ENCODE results near the gene ZEB1.

ZEB1 gene

DNA sequence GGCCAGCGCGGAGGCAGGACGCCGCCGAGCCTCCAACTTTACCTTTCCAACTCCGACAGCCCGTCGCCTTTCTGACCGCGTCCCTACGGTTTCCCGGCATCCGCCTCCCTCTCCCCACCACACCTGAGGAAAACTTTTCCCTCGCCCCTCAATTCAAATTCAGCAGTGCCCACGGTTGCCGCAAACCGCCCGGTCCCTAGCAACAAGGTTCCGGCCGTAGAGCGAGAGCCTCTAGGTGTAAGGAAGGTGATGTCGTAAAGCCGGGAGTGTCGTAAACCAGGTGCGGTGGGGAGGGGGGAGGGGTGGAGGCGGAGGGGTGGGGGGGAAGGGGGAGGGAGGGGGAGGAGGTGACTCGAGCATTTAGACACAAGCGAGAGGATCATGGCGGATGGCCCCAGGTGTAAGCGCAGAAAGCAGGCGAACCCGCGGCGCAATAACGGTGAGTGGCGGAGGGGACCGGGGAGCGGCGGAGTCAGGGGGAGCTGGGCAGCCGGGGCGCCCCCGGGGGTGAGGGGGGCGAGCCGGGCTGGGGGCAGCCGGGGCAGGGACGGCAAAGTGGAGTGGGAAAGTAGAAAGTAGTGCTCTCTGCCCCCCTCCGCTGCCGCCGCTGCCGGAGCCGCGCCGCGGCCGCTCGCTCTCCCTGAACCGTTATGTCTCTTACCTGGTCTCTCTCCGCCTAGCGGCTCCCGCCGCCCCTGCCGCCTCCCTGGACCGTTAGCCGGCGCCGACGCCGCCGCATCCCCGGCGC, at the start of gene ZEB1:
Gene ZEB1, plus strand, starts transcription at position 363 of the 748 bp plus-strand sequence. Its CDS starts 19 bp downstream, at position 382.
- DNase-seq: peak; percentile 87

DNA sequence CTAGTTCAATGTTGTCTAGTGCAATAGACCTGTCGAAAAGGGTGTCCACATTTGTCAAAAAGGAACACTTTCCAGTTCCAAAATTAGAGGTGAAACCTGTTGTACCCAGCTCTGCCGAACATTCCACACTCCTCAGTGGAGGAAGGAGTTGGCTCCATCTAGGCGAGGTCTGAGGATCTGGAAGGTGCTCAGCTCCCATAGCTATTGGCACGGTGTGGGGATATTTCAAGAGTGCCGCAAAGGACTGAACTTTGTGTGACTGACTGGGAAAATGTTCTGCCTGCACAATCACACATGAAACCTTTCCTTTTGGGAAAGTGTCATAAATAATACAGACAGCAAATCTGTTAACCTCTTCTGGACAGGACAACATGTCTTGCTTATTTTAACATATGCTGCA, 48.1 kb upstream of the ZEB1 start:
- DNase-seq: no peak

DNA sequence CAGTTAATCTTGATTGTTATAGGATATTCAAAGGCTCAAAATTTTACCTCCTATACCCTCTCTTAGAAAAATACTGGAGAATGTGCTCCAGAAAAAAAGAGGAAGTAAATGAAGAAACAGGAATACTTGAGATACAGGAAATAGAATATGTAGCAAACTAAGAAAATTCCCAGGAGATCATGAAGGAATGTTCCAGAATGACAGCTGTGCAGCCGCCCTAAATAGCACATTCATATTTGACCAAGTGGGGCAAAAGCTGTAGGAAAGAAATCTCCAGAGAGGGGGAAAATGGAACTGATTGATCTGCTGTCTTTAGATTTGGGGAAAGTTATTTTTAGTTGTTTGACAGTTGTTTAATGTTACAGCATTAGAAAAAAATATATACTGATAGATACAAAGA, 46.2 kb upstream of the ZEB1 start:
- no peak for DNase-seq

DNA sequence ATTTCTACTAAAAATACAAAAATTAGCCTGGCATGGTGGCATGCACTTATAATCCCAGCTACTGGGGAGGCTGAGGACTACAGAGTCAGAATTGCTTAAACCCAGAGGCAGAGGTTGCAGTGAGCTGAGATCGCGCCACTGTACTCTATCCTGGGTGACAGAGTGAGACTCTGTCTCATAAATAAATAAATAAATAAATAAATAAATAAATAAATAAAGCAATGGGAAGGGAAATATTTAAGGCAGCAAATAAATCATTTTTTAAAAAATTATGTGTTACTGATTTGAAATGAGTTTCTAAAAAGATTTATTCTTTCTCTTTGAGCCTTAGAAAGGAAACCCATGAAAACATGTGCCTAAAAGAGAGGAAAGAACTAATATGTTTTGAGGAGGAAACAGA, 45.2 kb upstream of the ZEB1 start:
- no peak for DNase-seq

DNA sequence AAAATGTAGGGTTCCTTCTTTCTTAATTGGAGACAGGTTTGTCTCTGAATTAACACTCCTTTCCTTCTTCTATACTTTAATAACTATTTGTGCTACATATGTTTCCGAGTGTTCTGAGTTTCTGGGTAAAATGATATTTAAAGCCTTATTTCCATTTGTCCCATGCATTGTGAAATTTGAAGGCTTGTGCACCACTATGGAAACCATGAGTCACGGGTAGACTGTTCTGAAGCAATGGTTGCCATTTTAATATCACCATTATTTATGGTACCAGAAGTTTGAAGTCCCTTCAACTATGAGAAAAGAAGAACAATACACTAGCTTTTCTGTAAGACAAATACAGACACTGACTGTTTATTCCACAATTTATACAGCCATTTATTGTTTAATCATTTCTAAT, 44.7 kb upstream of the ZEB1 start:
- DNase-seq: no peak

DNA sequence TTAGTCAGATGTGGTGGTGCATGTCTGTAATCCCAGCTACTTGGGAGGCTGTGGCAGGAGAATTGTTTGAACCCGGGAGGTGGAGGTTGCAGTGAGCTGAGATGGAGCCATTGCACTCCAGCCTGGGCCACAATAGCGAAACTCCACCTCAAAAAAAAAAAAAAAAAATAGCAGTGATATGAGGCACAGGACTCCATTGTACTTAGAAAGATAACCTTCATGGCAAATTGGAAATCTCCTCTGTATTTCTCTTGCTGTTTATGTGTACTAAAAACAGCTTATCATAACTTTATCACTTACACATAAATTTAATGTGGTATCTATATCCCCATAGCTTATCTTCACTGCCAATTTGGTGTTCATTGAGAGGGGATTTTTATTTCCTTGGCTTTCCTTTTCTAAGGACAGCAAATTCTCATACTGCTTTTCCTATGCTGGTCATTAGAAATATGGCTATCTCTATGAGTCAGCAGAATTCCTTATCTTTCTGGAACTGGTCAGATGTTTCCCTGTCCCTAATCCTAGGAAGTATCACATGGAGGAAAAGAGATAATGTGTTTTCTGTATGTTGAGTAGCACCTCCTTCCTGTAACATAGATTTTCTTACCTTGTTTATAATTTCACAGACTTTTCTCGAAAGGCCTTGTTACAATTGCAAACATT, 40.6 kb upstream of the ZEB1 start:
- DNase-seq: no peak

DNA sequence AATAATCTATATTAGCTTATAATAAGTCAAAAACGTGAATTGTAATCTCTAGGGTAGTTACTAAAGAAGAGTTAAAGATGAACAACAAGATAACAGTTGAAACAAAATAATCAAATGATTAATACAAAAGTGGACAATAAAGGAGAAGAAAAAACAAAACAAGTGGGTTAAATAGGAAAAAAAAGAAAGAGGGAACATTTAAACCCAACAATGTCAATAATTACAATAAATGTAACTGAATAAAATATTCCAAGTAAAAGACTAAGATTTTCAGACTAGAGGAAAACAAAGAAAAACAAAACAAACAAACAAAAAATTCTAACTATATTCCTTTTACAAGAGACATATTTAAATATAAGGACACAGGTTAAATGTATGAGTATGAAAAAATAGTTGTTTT, 38.0 kb upstream of the ZEB1 start:
- DNase-seq: no peak

DNA sequence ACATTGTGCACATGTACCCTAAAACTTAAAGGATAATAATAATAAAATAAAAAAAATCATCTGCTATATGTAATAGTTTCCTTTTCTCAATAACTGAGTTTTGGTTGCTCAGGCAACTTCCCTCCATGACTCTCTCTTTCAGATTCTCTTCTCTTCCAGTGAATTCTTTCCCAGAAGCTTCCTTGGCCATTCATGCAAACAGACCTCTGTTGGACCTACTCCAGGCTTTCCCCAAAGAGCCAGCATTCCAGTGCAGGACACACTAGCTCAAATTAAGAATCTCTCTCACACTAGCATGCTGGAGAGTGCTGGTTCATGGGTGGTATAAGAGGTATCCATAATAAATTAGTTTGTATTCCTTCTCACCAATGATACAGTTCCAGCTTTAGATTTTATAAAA, 31.0 kb upstream of the ZEB1 start:
- no peak for DNase-seq

DNA sequence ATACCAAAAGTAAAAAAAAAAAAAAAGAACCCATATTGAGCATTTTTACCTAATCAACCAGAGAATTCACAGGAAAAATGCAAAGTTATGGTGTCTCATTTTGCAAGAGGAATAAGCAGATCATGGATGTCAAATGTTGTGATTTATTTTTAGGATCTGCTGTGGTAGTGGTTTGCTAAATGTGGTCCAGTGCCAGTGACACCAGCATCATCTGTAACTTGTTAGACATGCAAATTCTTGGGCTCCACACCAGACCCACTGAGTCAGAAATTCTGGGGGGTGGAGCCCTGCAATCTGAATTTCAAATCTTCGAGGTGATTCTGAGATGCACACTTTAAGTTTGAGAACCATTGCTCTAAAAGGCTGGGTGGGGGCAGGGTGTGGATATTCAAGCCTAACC, 30.1 kb upstream of the ZEB1 start:
- no peak for DNase-seq

DNA sequence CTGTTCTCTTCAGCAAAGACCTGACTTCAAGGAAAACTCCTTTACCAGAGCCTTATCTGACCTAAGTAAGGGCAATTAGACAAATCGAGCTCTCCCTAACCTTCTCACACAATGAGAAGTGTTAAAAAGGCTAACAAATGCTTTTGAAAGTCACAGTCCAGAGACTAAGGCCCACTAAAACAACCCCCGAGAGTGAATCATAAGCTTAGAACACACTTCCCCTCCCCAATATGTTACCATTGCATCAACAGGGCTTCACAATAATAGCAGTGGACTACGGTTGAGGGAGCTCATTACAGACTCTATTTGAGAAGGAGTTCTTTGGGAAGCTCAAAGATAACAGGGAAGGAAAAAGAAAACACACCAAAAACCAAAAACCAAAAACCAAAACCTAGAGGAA, 28.6 kb upstream of the ZEB1 start:
- DNase-seq: no peak

DNA sequence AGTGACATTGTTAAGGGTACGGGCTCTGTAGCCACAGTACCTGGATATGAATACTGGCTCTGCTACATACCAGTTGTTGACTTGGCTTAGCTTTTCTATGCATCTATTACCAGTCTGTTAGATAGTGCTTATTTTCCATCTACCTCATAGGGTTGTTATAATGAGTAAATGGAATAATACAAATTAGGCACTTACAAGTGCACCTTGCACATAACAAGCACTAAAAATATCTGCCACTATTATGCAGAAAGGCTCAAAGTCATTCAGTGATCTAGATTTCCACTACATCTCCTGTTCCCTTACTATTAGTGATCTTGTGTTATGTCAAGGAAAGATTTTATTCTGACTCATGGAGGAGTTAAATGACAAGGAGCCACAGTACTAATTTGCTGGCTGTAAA, 27.9 kb upstream of the ZEB1 start:
- no peak for DNase-seq

DNA sequence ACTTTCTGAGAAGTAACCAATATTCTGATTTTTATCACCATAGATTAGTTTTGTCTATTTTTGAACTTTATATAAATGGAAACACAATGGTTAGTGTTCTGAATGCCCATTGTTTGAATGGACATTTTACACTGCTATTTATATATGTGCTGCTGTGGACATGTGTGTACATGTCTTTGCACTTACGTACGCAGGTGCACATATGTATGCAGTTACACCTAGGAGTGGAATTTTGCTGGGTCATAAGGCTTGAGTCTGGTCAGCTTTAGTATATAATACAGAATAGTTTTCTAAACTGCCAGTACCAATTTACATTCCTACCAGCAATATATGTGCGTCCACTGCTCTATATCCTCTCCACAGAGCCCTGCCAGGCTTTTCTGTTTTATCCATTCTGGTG, 24.5 kb upstream of the ZEB1 start:
- DNase-seq: no peak

DNA sequence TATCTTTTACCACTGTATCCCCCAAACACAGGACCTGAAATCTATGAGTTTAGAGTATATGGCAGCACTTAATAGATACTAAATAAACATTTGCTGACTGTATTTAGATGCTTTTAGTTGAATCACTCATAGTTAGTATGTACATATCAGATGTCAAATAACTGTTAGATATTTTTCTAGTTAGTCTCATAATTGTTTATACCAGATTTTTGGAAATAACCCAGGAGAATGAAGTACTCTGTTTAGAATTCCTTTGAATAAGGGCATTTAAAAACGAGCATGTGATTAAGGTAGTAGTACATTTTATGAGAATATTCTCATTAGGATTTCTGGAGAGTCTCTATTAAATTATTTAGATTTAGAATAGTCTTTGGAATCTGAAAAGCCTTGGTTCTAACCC, 22.3 kb upstream of the ZEB1 start:
- DNase-seq: no peak

DNA sequence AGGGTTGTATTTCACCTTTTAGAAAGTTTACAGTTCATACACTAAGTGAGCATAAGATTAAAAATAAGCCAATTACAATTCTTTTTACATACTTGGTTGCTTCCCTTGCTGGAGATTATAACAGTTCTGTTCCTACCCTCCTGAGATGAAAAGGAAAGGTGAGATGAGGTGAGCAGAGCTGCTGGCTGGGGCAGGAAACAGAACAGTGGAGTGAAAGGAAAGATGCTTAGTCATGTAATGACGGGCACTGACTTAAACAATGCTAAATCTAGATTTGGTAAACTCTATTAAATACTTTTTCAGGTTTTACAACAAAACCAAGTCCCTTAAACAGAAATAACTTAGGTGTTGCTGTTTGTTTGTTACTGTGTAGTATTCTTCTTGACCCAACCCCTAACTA, 19.9 kb upstream of the ZEB1 start:
- DNase-seq: peak; percentile 45

DNA sequence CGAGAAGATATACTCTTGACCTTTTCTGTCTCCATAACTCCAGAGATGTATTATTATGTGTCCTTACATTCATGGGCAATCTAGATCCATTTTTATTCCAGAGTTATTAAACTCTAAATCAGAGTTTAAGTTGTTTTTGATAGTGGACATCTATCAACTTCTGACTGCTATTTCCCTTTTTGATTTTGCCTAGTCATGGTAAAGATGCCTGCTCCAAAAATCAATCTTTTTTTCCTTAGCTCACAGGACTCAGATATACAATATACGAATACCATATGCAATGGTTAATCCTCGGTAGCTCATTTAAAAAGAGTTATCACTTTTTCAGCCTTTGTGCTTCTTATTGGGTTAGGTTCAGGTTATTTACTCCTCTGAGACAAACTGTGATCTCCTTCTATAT, 15.8 kb upstream of the ZEB1 start:
- DNase-seq: no peak

DNA sequence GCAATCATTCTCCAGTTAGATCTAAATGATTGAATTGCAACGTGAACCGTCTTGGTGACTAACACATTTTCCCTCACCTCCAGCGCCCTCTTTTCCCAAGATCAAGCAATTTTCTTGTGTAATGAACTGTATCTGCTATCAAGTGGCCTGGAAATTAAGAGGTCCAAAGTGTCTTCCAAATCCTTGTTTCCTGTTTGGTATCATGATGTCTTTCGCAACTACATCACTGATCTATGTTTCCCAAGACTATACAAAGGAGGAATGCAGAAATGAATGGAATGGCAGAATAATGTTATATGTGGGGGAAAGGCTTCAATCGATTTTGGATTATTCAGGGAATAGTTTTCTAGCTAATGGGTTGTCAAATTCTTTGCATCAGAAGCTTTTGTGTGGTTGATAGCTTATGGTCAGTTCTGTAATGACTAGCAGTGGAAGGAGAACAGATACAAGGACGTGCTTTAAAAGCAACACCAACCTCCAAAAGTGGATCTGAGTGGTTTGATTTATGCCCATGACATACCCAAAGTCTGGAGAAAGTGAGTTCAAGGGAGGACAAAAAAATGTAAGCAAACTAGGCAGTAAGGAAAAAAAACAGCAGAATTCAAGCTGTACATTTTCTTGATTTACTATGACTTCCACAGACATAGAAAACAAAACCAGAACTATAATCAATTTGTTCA, 14.6 kb upstream of the ZEB1 start:
- DNase-seq: no peak

DNA sequence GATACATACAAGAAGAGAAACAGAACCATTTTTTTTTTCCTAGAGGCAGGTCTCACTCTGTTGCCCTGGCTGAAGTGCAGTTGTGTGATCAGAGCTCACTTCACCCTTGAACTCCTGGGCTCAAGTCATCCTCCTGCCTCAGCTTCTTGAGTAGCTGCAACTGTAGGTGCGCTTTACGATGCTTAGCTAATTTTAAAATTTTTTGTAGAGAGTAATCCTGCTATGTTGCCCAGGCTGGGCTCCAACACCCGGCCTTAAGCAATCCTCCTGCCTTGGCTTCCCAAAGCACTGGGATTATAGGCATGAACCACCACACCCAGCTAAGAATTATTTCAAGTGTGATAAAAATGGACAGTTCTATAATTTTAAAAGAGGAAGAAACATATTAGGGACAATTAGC, 5.6 kb upstream of the ZEB1 start:
- DNase-seq: no peak

DNA sequence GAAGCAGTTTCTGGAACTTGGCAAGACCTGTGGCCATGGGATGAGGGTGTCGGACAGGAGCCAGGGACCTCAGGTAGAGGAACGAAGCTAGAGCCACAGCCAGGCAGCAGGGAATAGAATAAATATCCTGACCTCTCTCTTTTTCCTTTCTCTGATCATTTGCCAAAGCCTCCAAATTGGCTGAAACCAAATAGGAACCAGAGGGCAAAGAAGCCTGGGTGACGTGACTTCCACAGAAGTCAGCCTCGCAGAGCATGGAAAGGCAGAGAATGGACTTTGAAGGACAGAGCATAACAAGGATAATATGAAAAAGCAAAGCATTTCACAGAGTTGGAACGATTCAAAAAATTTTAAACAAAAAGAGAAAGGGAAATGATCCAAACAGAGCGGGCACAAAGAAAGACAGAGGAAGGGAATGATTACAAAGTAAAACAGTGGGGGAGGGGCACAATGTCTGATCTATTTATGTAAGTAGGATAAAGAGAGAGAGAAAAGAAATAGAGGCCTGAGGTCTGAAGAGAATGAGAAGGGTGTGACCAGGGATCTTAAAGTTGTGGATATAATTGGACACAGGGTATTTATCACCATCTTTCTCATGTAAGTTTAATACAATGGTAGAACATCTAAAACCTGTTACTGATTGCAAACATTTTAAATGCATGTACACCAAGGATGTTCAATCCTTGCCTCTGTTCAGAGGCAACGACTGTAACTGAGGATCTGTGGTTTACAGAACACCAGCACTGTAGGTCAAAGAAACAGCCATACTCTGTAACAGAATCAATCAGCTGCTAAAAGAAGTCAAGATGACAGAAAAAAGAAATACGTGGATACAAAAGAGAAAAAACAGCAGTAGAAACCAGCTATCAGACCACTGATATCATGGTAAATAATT, 4.5 kb upstream of the ZEB1 start:
- DNase-seq: no peak

DNA sequence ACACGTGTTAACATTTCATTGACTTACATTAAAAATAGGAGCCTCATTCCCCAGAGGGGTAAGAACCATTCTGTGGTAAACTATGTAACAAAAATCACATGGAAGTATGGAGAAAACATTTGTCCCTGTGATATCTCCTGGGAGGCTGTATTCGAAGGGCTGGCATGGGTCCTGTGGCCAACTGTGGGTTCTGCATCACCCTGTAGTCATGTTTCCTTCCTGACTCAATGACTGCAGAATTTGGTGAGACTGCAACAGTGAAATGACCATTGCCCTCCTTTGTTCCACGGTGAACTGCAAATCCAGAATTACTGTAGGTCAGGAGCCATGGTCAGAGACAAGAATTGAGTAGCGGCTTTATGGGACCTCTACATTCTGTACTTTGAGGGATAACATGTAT, 3.6 kb upstream of the ZEB1 start:
- no peak for DNase-seq

DNA sequence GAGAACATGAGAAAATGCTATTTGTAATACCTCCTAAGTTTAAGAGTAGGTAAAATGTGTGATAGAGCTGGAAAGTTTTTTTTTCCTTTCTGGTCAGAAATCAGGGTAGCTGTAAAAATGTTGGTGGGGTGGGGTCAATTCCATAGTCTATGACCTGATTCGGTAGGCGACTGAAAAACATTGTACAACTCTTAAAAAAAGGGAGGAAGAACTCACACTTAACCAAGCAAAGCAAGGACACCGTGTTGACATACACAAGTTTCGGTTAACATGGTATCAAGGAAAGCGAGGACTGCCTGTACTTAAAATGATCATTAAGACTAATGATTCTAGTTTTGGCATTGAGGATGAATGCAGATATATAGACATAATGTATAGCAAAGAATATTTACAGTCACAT, 1.8 kb upstream of the ZEB1 start:
- no peak for DNase-seq

DNA sequence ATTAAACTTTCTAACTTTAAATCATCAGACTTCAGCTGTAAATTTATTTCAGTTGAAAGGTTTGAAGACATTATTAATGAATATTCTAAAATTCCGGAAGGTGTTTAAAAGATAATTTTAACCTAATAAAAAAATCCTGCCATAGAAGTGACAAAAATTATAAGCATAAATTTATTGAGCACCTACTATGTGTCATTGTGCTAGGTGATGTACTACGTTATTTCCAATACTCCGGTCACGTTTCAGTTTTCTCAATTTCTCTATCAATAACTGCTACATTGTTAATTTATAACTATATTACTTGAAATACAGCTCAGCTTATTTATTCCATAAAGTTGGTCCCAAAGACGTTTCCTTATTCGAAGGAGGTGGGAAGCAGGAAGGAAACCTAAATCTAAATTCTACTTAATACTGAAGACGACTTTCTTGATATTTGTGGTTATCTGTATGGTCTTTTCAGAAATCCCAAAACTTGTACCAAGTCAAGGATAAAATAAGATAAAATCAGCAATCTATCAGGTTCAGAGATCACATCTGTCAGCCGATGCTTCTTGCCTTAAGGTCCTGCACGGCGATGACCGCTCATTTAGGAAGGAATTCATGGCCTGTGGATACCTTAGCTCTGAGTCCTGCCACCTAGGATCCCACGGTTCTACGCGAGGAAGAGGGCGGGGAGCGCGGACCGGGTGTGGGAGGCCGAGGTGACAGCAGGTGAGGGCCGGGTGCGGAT, 1.2 kb upstream of the ZEB1 start:
- DNase-seq: no peak

DNA sequence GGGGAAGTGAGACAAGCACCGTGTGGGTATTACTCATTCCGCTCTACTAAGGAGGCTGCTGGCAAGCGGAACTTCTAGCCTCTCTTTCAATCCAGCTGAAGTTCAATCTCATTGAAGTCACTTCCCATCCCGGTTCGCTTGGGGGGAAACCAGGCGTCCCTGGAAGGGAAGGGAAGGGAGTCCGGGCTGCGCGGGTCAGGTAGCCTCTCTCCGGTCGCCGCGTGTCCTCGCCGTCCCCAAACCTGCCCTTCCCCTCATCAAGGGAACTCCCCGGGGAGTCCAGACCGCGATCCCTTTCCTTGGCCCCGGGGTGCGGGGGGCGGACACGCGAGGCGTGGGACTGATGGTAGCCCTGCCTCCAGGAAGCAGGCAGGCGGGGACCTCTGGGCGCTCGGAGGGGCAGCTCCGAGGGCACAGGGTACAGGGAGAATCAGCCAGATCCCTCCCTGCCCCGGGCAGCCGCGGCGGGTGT, 598 bp upstream of the ZEB1 start:
- peak; percentile 64 for DNase-seq
